Endothelial cell of umbilical vein (primary cell): ENCODE data around the gene TXNDC15. TPM values are rescaled to one million over a fixed set of nuclear protein-coding genes. Genes with fewer than 3 reads are reported as not detected.

Source experiments
- BruUV-seq: library from RNA; stranded (reverse); fragments of 400-500 nt; replicated peaks from 2 replicates; lab custom pipeline; 2021; lab: Mats Ljungman, UMichigan
- CTCF ChIA-PET: fragments of 300-600, 350-600 bp; sonication (Branson Sonifier 250); formaldehyde crosslinking; loops from one replicate; lab custom pipeline; 2021; ENCODE audit warnings: antibody characterized with exemption, inconsistent platforms; lab: Charles Lee
- POLR2A ChIA-PET: fragments of 300-600, 350-600 bp; sonication (Branson Sonifier 250); formaldehyde crosslinking; loops from one replicate; lab custom pipeline; 2021; ENCODE audit warnings: antibody characterized with exemption, inconsistent platforms; lab: Charles Lee
- DNase-seq: peaks from one replicate; pipeline ENCODE4 v3.0.0-alpha.2; 2011; ENCODE audit warnings: low read depth, low spot score
- FAIRE-seq: peaks from 2 replicates; lab custom pipeline; 2011; peaks lifted over from hg19 to GRCh38; lab: Jason Lieb, UNC
- H2AFZ ChIP-seq: 2 replicates; pipeline ENCODE4 v1.6.0; 2012; ENCODE audit warnings: low read depth, low read length, control low read depth, inconsistent platforms
- H3K27ac ChIP-seq: 2 replicates; pipeline ENCODE4 v1.5.1; 2011; ENCODE audit warnings: low read depth, mild to moderate bottlenecking, control low read depth, low read length, moderate library complexity; ENCODE audit not compliant: insufficient read depth
- H3K27me3 ChIP-seq, 2 experiments: 2 replicates each; pipeline versions ENCODE4 v1.6.0 to v1.6.1; 2011; ENCODE audit warnings: low read length in 2 of 2, mixed read lengths in 1 of 2; ENCODE audit not compliant: control insufficient read depth in 2 of 2, insufficient read depth in 2 of 2
- H3K36me3 ChIP-seq, 2 experiments: 2 replicates in 1 of 2; 3 replicates in 1 of 2; pipeline ENCODE4 v1.5.1; 2011; ENCODE audit warnings: low read length in 2 of 2, mild to moderate bottlenecking in 1 of 2, moderate library complexity in 1 of 2; ENCODE audit not compliant: control insufficient read depth in 2 of 2, insufficient read depth in 2 of 2; ENCODE audit errors: extremely low read depth in 1 of 2
- H3K4me1 ChIP-seq: 3 replicates; pipeline ENCODE4 v1.5.1; 2011; ENCODE audit warnings: mild to moderate bottlenecking, low read length; ENCODE audit not compliant: control insufficient read depth, insufficient read depth; ENCODE audit errors: extremely low read depth
- H3K4me2 ChIP-seq: 2 replicates; pipeline ENCODE4 v1.6.1; 2011; ENCODE audit warnings: low read length, control low read depth, mixed read lengths; ENCODE audit not compliant: insufficient read depth
- H3K4me3 ChIP-seq, 3 experiments: fragments of 200-600 bp in 1 of 3; sonication (generic), shearing (Covaris generic) in 1 of 3; replicated peaks in 1 of 3; 2 replicates each; pipeline ENCODE4 v1.5.1; 2011 to 2016; ENCODE audit warnings: control low read depth in 3 of 3, low read length in 3 of 3, mild to moderate bottlenecking in 2 of 3, inconsistent platforms in 1 of 3, low read depth in 1 of 3, moderate library complexity in 1 of 3; ENCODE audit not compliant: insufficient read depth in 1 of 3
- H3K79me2 ChIP-seq: 2 replicates; pipeline ENCODE4 v1.6.0; 2012; ENCODE audit warnings: low read length, inconsistent platforms; ENCODE audit not compliant: control insufficient read depth, insufficient read depth
- H3K9ac ChIP-seq: replicated peaks from 2 replicates; pipeline ENCODE3; 2011; ENCODE audit warnings: low read length, control low read depth; ENCODE audit not compliant: insufficient read depth; ENCODE audit errors: extremely low read depth
- H3K9me1 ChIP-seq: replicated peaks from 3 replicates; pipeline ENCODE4 v1.6.0; 2011; ENCODE audit warnings: mild to moderate bottlenecking, low read length; ENCODE audit not compliant: control insufficient read depth, insufficient read depth; ENCODE audit errors: extremely low read depth
- H3K9me3 ChIP-seq: replicated peaks from 2 replicates; pipeline ENCODE4 v1.5.1; 2012; ENCODE audit warnings: low read length, inconsistent platforms; ENCODE audit not compliant: control insufficient read depth, insufficient read depth
- H4K20me1 ChIP-seq: replicated peaks from 2 replicates; pipeline ENCODE3; 2011; ENCODE audit warnings: mild to moderate bottlenecking, low read length; ENCODE audit not compliant: control insufficient read depth, insufficient read depth; ENCODE audit errors: extremely low read depth
- CTCF ChIP-seq, 2 donors: IDR thresholded peaks; 1 replicate in 1 of 2; 2 replicates in 1 of 2; pipeline ENCODE4 v1.5.1; 2011; ENCODE audit warnings: low read length in 2 of 2, mild to moderate bottlenecking in 2 of 2, moderate library complexity in 2 of 2, control low read depth in 1 of 2, inconsistent platforms in 1 of 2, low read depth in 1 of 2; ENCODE audit not compliant: insufficient read depth in 1 of 2; ENCODE audit errors: extremely low read depth in 1 of 2
- EZH2 ChIP-seq: IDR thresholded peaks from 2 replicates; pipeline ENCODE4 v1.6.1; 2012; ENCODE audit warnings: borderline replicate concordance, low read depth, mild to moderate bottlenecking, moderate library complexity, low read length, inconsistent platforms; ENCODE audit not compliant: severe bottlenecking
- FOS ChIP-seq: IDR thresholded peaks from 2 replicates; pipeline ENCODE4 v1.6.1; 2011; ENCODE audit warnings: mild to moderate bottlenecking, low read length, moderate library complexity, borderline replicate concordance; ENCODE audit not compliant: insufficient read depth
- GATA2 ChIP-seq: IDR thresholded peaks from 2 replicates; pipeline ENCODE4 v1.7.0; 2011; ENCODE audit warnings: low read depth, mild to moderate bottlenecking, moderate library complexity, mixed read lengths, low read length; ENCODE audit not compliant: insufficient read length, insufficient read depth
- JUN ChIP-seq: IDR thresholded peaks from 2 replicates; pipeline ENCODE4 v1.6.1; 2011; ENCODE audit warnings: borderline replicate concordance, low read depth; ENCODE audit not compliant: insufficient read length, insufficient read depth
- MYC ChIP-seq: IDR thresholded peaks from one replicate; pipeline ENCODE4 v1.6.1; 2011; ENCODE audit warnings: mild to moderate bottlenecking, low read depth, low read length
- POLR2A ChIP-seq: IDR thresholded peaks from 2 replicates; pipeline ENCODE4 v1.6.1; 2012; ENCODE audit warnings: low read depth, mild to moderate bottlenecking, control low read depth, low read length
- POLR2AphosphoS5 ChIP-seq: IDR thresholded peaks from 2 replicates; pipeline ENCODE4 v1.6.1; 2012; ENCODE audit warnings: low read depth, mild to moderate bottlenecking, control low read depth, low read length, moderate library complexity; ENCODE audit not compliant: insufficient read depth
- dilution Hi-C: fragments of 300-500 bp; cut with MboI; formaldehyde crosslinking; loops from one replicate; pipeline ENCODE4 v1.15.0; 2019; ENCODE audit warnings: low sequenced_read_pairs; ENCODE audit not compliant: extremely low pct_ligation_motif_present
- intact Hi-C: fragments of 100-400 bp; cut with micrococcal nuclease; formaldehyde crosslinking; loops from one replicate; pipeline ENCODE4 v1.10.0; 2022
- polyA plus RNA-seq, 4 experiments: library from polyadenylated mRNA; depleted of rRNA in 3 of 4; stranded (reverse) in 3 of 4; unstranded in 1 of 4; fragments of >200 nt; gene quantifications; 2 replicates each; pipeline versions ENCODE4 v1.2.1 to v1.2.3, GENCODE V29; 2011 to 2012; ENCODE audit warnings: missing spikeins in 1 of 4
- total RNA-seq: library from RNA; stranded (reverse); gene quantifications from 2 replicates; pipeline ENCODE4 v1.2.3, GENCODE V29; 2021
- TF ChIP-seq, protein P1 (sequence below): IDR thresholded peaks from 2 replicates; pipeline ENCODE4 v1.6.1; 2011; ENCODE audit not compliant: insufficient read depth, insufficient read length

TXNDC15 gene
- total and polyA plus RNA-seq, 2 donors (not counting 3 experiments of a cell fraction or from before 2014, with no cell fraction given): 57.2 to 68.6 TPM

- no peaks in the 10 kb centered on the region for H3K9me1 ChIP-seq
- H3K4me2 ChIP-seq: no peak overlapping the region
- BruUV-seq: no TSS peak
- ChIA-PET POLR2A (no interaction called here), CTCF (no interaction called here)
- no peak overlapping the region for H3K9ac ChIP-seq
- intact Hi-C loops: no loop called here
- no peak overlapping the region for H3K4me3 ChIP-seq
- no peak overlapping the region for H3K27ac ChIP-seq
- H3K27me3 ChIP-seq: no peaks in the 10 kb centered on the region
- DNase-seq (no peak), FAIRE-seq (peak; percentile 12)
- no peaks in the 10 kb centered on the region for H3K4me1 ChIP-seq
- H3K79me2 ChIP-seq: peaks cover 36% of the 10 kb centered on the region
- dilution Hi-C loops: no loop called here
- no peaks in the 10 kb centered on the region for H3K9me3 ChIP-seq
- TF ChIP-seq MYC: no peak
- no peak for TF ChIP-seq EZH2
- TF ChIP-seq CTCF (IDR thresholded peaks at IDR 0.05; ENCODE audit: extremely low read depth in 1 of 2, insufficient read depth in 1 of 2, low read depth in 1 of 2, low read length in 2 of 2): no peak
- TF ChIP-seq POLR2AphosphoS5: no peak
- no peak for TF ChIP-seq JUN
- peaks cover 4% of the 10 kb centered on the region for H4K20me1 ChIP-seq
- peaks cover 14 to 20% of the 10 kb centered on the region in 2 experiments for H3K36me3 ChIP-seq
- no peak overlapping the region for H2AFZ ChIP-seq
These were observed 16.8 kb upstream of the TXNDC15 start for GRCh38 chr5:134857401-134857800.

DNA sequence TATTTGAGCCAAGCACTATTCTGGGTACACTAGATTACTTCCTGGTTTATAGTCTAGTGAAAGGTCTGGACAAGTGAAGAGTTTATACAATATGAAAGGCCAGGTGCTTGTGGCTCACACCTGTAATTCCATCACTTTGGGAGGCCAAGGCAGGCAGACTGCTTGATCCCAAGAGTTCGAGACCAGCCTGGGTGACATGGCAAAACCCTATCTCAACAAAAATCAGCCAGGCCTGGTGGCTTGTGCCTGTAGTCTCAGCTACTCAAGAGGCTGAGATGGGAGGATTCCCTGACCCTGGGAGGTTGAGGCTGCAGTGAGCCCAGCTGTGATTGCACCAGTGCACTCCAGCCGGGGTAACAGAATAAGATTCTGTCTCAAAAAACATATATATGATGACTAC is 9.5 kb upstream of the TXNDC15 start:
- intact Hi-C loops (no loop called here), dilution Hi-C loops (no loop called here)
- Histone ChIP-seq H3K4me3 (no peak overlapping the region), H3K27me3 (no peaks in the 10 kb centered on the region), H3K4me2 (no peak overlapping the region), H3K36me3 (peaks cover 0 to 8% of the 10 kb centered on the region in 2 experiments), H3K4me1 (no peaks in the 10 kb centered on the region), H2AFZ (no peak overlapping the region), H3K9me3 (no peaks in the 10 kb centered on the region), H4K20me1 (no peaks in the 10 kb centered on the region), H3K9me1 (no peaks in the 10 kb centered on the region), H3K9ac (no peak overlapping the region), H3K79me2 (no peaks in the 10 kb centered on the region), H3K27ac (no peak overlapping the region)
- ChIA-PET POLR2A (no interaction called here), CTCF (no interaction called here)
- FAIRE-seq: no peak
- BruUV-seq: no TSS peak
- TF ChIP-seq GATA2 (no peak), POLR2A (no peak), FOS (no peak), MYC (no peak), JUN (no peak), POLR2AphosphoS5 (no peak), CTCF (IDR thresholded peaks at IDR 0.05; ENCODE audit: extremely low read depth in 1 of 2, insufficient read depth in 1 of 2, low read depth in 1 of 2, low read length in 2 of 2) (no peak), EZH2 (no peak)
- TF ChIP-seq, protein P1, sequence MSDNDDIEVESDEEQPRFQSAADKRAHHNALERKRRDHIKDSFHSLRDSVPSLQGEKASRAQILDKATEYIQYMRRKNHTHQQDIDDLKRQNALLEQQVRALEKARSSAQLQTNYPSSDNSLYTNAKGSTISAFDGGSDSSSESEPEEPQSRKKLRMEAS: no peak
- DNase-seq: no peak
